SU-DHL-6 (cell line): ENCODE measurements around the gene GP1BA.

ENCODE experiments used
- H2AFZ ChIP-seq: fragments of 200-600 bp; sonication (generic); 2 replicates; pipeline ENCODE4 v1.6.1; 2014; ENCODE audit warnings: low read depth, mild to moderate bottlenecking, moderate library complexity, mixed read lengths, antibody characterized with exemption, low read length; ENCODE audit not compliant: severe bottlenecking
- H3F3A ChIP-seq: fragments of 200-600 bp; shearing (Covaris generic); 2 replicates; pipeline ENCODE4 v1.6.0; 2016; ENCODE audit warnings: antibody characterized with exemption, mild to moderate bottlenecking; ENCODE audit not compliant: insufficient read depth
- H3K27ac ChIP-seq: fragments of 200-600 bp; sonication (generic); 2 replicates; pipeline ENCODE4 v1.5.1; 2016; ENCODE audit warnings: low read depth, mild to moderate bottlenecking, low read length, moderate library complexity, mixed read lengths
- H3K27me3 ChIP-seq: fragments of 200-600 bp; sonication (generic), shearing (Covaris generic); 2 replicates; pipeline ENCODE4 v1.6.0; 2014; ENCODE audit warnings: mild to moderate bottlenecking, low read length
- H3K36me3 ChIP-seq: fragments of 200-600 bp; sonication (generic); 2 replicates; pipeline ENCODE4 v1.6.1; 2014; ENCODE audit warnings: mild to moderate bottlenecking, low read length, mixed read lengths
- H3K4me2 ChIP-seq: fragments of 300-600, 200-600 bp; shearing (Covaris generic), sonication (generic); 2 replicates; pipeline ENCODE4 v1.6.0; 2014; ENCODE audit warnings: low read length, low read depth, mild to moderate bottlenecking; ENCODE audit not compliant: poor library complexity, severe bottlenecking
- H3K4me3 ChIP-seq: fragments of 200-600 bp; sonication (generic); 2 replicates; pipeline ENCODE4 v1.5.1; 2014; ENCODE audit warnings: antibody characterized with exemption, low read length, mild to moderate bottlenecking, mixed read lengths; ENCODE audit not compliant: insufficient read depth, poor library complexity, severe bottlenecking
- H3K79me2 ChIP-seq: fragments of 200-600 bp; sonication (generic); 2 replicates; pipeline ENCODE4 v1.6.1; 2014; ENCODE audit warnings: mild to moderate bottlenecking, low read length, moderate library complexity; ENCODE audit not compliant: insufficient read depth
- H3K9ac ChIP-seq: fragments of 200-600 bp; sonication (generic); 2 replicates; pipeline ENCODE4 v1.7.0; 2014; ENCODE audit warnings: mild to moderate bottlenecking, low read length
- H3K9me2 ChIP-seq: fragments of 200-600 bp; sonication (generic); replicated peaks from 2 replicates; pipeline ENCODE4 v1.6.1; 2014; ENCODE audit warnings: low read length; ENCODE audit not compliant: insufficient read depth
- H3K9me3 ChIP-seq: fragments of 200-600 bp; sonication (generic); 2 replicates; pipeline ENCODE4 v1.6.1; 2014; ENCODE audit warnings: low read length, mixed read lengths; ENCODE audit not compliant: insufficient read depth
- H4K20me1 ChIP-seq: fragments of 200-600 bp; sonication (generic); 2 replicates; pipeline ENCODE4 v1.6.1; 2014; ENCODE audit warnings: low read depth, mild to moderate bottlenecking, antibody characterized with exemption, low read length, moderate library complexity, mixed read lengths
- CTCF ChIP-seq: fragments of 200-600 bp; sonication (generic); IDR thresholded peaks from one replicate; pipeline ENCODE4 v1.5.1; 2017; ENCODE audit warnings: antibody characterized with exemption, mild to moderate bottlenecking, low read length, moderate library complexity; ENCODE audit not compliant: insufficient read depth, poor library complexity, severe bottlenecking
- EZH2phosphoT487 ChIP-seq: fragments of 200-600 bp; sonication (generic), shearing (Covaris generic); conservative IDR thresholded peaks from 2 replicates; pipeline ENCODE4 v1.6.1; 2018; ENCODE audit warnings: mild to moderate bottlenecking, antibody characterized with exemption, low read length, moderate library complexity, mixed read lengths

GP1BA gene

GRCh38 chr17:4900231-4901107 lies 31.6 kb upstream of the GP1BA start:
- no peak overlapping the region for H3K9ac ChIP-seq

GRCh38 chr17:4901108-4901647 lies 30.9 kb upstream of the GP1BA start:
- no peak overlapping the region for H3K27ac ChIP-seq
- no peaks in the 10 kb centered on the region for H3K79me2 ChIP-seq
- H3K4me2 ChIP-seq, result no peak overlapping the region
- no peaks in the 10 kb centered on the region for H3K9me3 ChIP-seq
- no peaks in the 10 kb centered on the region for H3K9me2 ChIP-seq
- H3F3A ChIP-seq, result peaks cover 5% of the 10 kb centered on the region; the same call in 1 of the 2 replicates
- no peaks in the 10 kb centered on the region for H3K36me3 ChIP-seq
- H4K20me1 ChIP-seq, result no peaks in the 10 kb centered on the region
- no peak overlapping the region for H2AFZ ChIP-seq
- no peak overlapping the region for H3K4me3 ChIP-seq
- no peaks in the 10 kb centered on the region for H3K27me3 ChIP-seq
- H3K9ac ChIP-seq, result no peak overlapping the region
- TF ChIP-seq EZH2phosphoT487, result no peak
- TF ChIP-seq CTCF, result no peak

More at GRCh38 chr17:4900231-4901107, 31.6 kb upstream of the GP1BA start:
- Histone ChIP-seq H3K4me3 (no peak overlapping the region), H3K79me2 (no peaks in the 10 kb centered on the region), H3K4me2 (no peak overlapping the region), H3K9me2 (no peaks in the 10 kb centered on the region), H3K9me3 (no peaks in the 10 kb centered on the region), H2AFZ (no peak overlapping the region), H3K36me3 (no peaks in the 10 kb centered on the region), H4K20me1 (no peaks in the 10 kb centered on the region), H3K27ac (no peak overlapping the region), H3K27me3 (no peaks in the 10 kb centered on the region), H3F3A (peaks cover 5% of the 10 kb centered on the region; the same call in 1 of the 2 replicates)
- TF ChIP-seq EZH2phosphoT487, result no peak
- TF ChIP-seq CTCF, result no peak

- H4K20me1 ChIP-seq, result no peaks in the 10 kb centered on the region
- H3K36me3 ChIP-seq, result no peaks in the 10 kb centered on the region
- TF ChIP-seq EZH2phosphoT487 (no peak), CTCF (no peak)
- H3K27me3 ChIP-seq, result no peaks in the 10 kb centered on the region
- H3K4me2 ChIP-seq, result no peak overlapping the region
- H3K79me2 ChIP-seq, result no peaks in the 10 kb centered on the region
- H3K9me2 ChIP-seq, result no peaks in the 10 kb centered on the region
- no peak overlapping the region for H3K9ac ChIP-seq
- no peak overlapping the region for H3K4me3 ChIP-seq
- H3K9me3 ChIP-seq, result no peaks in the 10 kb centered on the region
- no peak overlapping the region for H3K27ac ChIP-seq
- no peak overlapping the region for H2AFZ ChIP-seq
- peaks cover 5% of the 10 kb centered on the region; the same call in 1 of the 2 replicates for H3F3A ChIP-seq
These were observed 30.3 kb upstream of the GP1BA start for GRCh38 chr17:4901648-4902344.
